IMR-90 (cell line): ENCODE data around the gene HDAC9. TPM values are rescaled to one million over a fixed set of nuclear protein-coding genes. Genes with fewer than 3 reads are reported as not detected.

Source experiments
- ATAC-seq: fragments of 200-7000 bp; cut with Tn5 transposase; 2 replicates; pipeline ENCODE4 v1.9.1; 2020; ENCODE audit warnings: low read depth, mild to moderate bottlenecking, moderate library complexity
- BruUV-seq: library from RNA; stranded (reverse); fragments of 400-500 nt; replicated peaks from 2 replicates; lab custom pipeline; 2021; lab: Mats Ljungman, UMichigan
- CTCF ChIA-PET: fragments of 300-600 bp; formaldehyde crosslinking; extraction: SDS; loops from one replicate; lab custom pipeline; 2021; ENCODE audit warnings: antibody characterized with exemption; lab: Yijun Ruan, JAX
- POLR2A ChIA-PET: fragments of 300-600 bp; sonication (Branson Sonifier 250); formaldehyde crosslinking; loops from one replicate; lab custom pipeline; 2022; ENCODE audit warnings: antibody characterized with exemption; ENCODE audit not compliant: unreplicated experiment; lab: Charles Lee
- DNase-seq: peaks from one replicate; pipeline ENCODE4 v3.0.0; 2013
- H2AFZ ChIP-seq: replicated peaks from 2 replicates; pipeline ENCODE3; 2013; ENCODE audit warnings: low read length, mild to moderate bottlenecking; ENCODE audit not compliant: poor library complexity
- H2AK5ac ChIP-seq: 2 replicates; pipeline ENCODE4 v1.6.1; 2013; ENCODE audit warnings: low read depth, low read length, inconsistent platforms
- H2AK9ac ChIP-seq: replicated peaks from 2 replicates; pipeline ENCODE3; 2013; ENCODE audit warnings: mild to moderate bottlenecking, low read depth, low read length, moderate library complexity; ENCODE audit not compliant: poor library complexity
- H2BK120ac ChIP-seq: 2 replicates; pipeline ENCODE4 v1.6.1; 2013; ENCODE audit warnings: low read depth, low read length, inconsistent platforms
- H2BK15ac ChIP-seq: 3 replicates; pipeline ENCODE4 v1.6.1; 2013; ENCODE audit warnings: low read depth, low read length, inconsistent platforms
- H2BK20ac ChIP-seq: 2 replicates; pipeline ENCODE4 v1.6.1; 2013; ENCODE audit warnings: low read depth, mild to moderate bottlenecking, inconsistent platforms, low read length, moderate library complexity
- H2BK5ac ChIP-seq: 2 replicates; pipeline ENCODE4 v1.6.1; 2013; ENCODE audit warnings: mild to moderate bottlenecking, low read depth, low read length, inconsistent platforms; ENCODE audit not compliant: poor library complexity, severe bottlenecking
- H3K14ac ChIP-seq: replicated peaks from 2 replicates; pipeline ENCODE4 v1.6.1; 2013; ENCODE audit warnings: low read depth, low read length, inconsistent platforms
- H3K18ac ChIP-seq: 2 replicates; pipeline ENCODE4 v1.6.1; 2013; ENCODE audit warnings: low read depth, low read length, control low read depth
- H3K23ac ChIP-seq: 2 replicates; pipeline ENCODE4 v1.6.1; 2013; ENCODE audit warnings: low read depth, low read length, inconsistent platforms
- H3K27ac ChIP-seq: 2 replicates; pipeline ENCODE4 v1.5.1; 2013; ENCODE audit warnings: mild to moderate bottlenecking, control low read depth, low read length; ENCODE audit not compliant: insufficient read depth
- H3K27me3 ChIP-seq: 2 replicates; pipeline ENCODE4 v1.6.1; 2013; ENCODE audit warnings: low read length; ENCODE audit not compliant: control insufficient read depth, insufficient read depth
- H3K36me3 ChIP-seq: 2 replicates; pipeline ENCODE4 v1.6.1; 2013; ENCODE audit warnings: low read length, mixed read lengths; ENCODE audit not compliant: control insufficient read depth, insufficient read depth
- H3K4ac ChIP-seq: 2 replicates; pipeline ENCODE4 v1.6.1; 2013; ENCODE audit warnings: low read depth, low read length, inconsistent platforms
- H3K4me1 ChIP-seq: 2 replicates; pipeline ENCODE4 v1.6.1; 2013; ENCODE audit warnings: low read length, mixed read lengths; ENCODE audit not compliant: control insufficient read depth, insufficient read depth
- H3K4me2 ChIP-seq: 2 replicates; pipeline ENCODE4 v1.6.1; 2013; ENCODE audit warnings: low read depth, mild to moderate bottlenecking, control low read depth, low read length, moderate library complexity
- H3K4me3 ChIP-seq: 2 replicates; pipeline ENCODE4 v1.5.1; 2013; ENCODE audit warnings: low read depth, mild to moderate bottlenecking, control low read depth, low read length, moderate library complexity; ENCODE audit not compliant: insufficient read depth
- H3K56ac ChIP-seq: 2 replicates; pipeline ENCODE4 v1.6.1; 2013; ENCODE audit warnings: low read length, inconsistent platforms; ENCODE audit not compliant: insufficient read depth; ENCODE audit errors: extremely low read depth
- H3K79me1 ChIP-seq, 2 experiments: 2 replicates each; pipeline ENCODE4 v1.6.1; 2013; ENCODE audit warnings: low read length in 2 of 2, inconsistent platforms in 1 of 2, low read depth in 1 of 2
- H3K9ac ChIP-seq: 2 replicates; pipeline ENCODE4 v1.6.1; 2013; ENCODE audit warnings: low read depth, low read length, control low read depth
- H3K9me1 ChIP-seq: 2 replicates; pipeline ENCODE4 v1.6.1; 2013; ENCODE audit warnings: low read length, inconsistent platforms; ENCODE audit not compliant: insufficient read depth
- H3K9me3 ChIP-seq: 2 replicates; pipeline ENCODE4 v1.6.1; 2013; ENCODE audit warnings: low read length; ENCODE audit not compliant: control insufficient read depth, insufficient read depth
- H4K20me1 ChIP-seq: 2 replicates; pipeline ENCODE4 v1.6.1; 2013; ENCODE audit warnings: low read length, inconsistent platforms; ENCODE audit not compliant: insufficient read depth
- H4K5ac ChIP-seq: 2 replicates; pipeline ENCODE4 v1.6.1; 2013; ENCODE audit warnings: mild to moderate bottlenecking, low read depth, low read length, control low read depth
- H4K8ac ChIP-seq, 2 experiments: 2 replicates each; pipeline ENCODE4 v1.6.1; 2013; ENCODE audit warnings: low read depth in 2 of 2, low read length in 2 of 2, control low read depth in 1 of 2, inconsistent platforms in 1 of 2
- H4K91ac ChIP-seq: 2 replicates; pipeline ENCODE4 v1.6.1; 2013; ENCODE audit warnings: low read depth, low read length, inconsistent platforms; ENCODE audit not compliant: insufficient read depth
- BHLHE40 ChIP-seq: fragments of 150-350 bp; IDR thresholded peaks from 2 replicates; pipeline ENCODE4 v1.6.1; 2016; ENCODE audit warnings: mild to moderate bottlenecking, low read depth, low read length
- CHD1 ChIP-seq: IDR thresholded peaks from 2 replicates; pipeline ENCODE4 v1.6.1; 2012; ENCODE audit warnings: low read depth, low read length, improper control_type of control experiment
- ELK1 ChIP-seq: fragments of 150-350 bp; IDR thresholded peaks from 2 replicates; pipeline ENCODE4 v1.6.1; 2016; ENCODE audit warnings: low read depth, mild to moderate bottlenecking, low read length, moderate library complexity, borderline replicate concordance
- MAFK ChIP-seq: IDR thresholded peaks from 2 replicates; pipeline ENCODE4 v1.6.1; 2012; ENCODE audit warnings: low read depth, low read length, improper control_type of control experiment
- WGBS, 2 experiments: methylation state at CpG; one replicate each; pipeline versions ENCODE4 v1.1.5 to v1.1.7; 2013; ENCODE audit warnings: missing lambda C conversion rate in 2 of 2; ENCODE audit not compliant: insufficient read length in 1 of 2; ENCODE audit errors: extremely low coverage in 2 of 2; 5-methylcytosine and 5-hydroxymethylcytosine counted together
- dilution Hi-C: fragments of 300-500 bp; cut with HindIII; formaldehyde crosslinking; loops from one replicate; pipeline ENCODE4 v1.14.3; 2018; ENCODE audit warnings: low sequenced_read_pairs; ENCODE audit not compliant: unreplicated experiment
- in situ Hi-C: fragments of 300-500 bp; cut with MboI; formaldehyde crosslinking; loops from 3 replicates; pipeline ENCODE4 v1.14.3; 2019; ENCODE audit warnings: low sequenced_read_pairs, inconsistent platforms, mixed read lengths
- intact Hi-C: fragments of 100-400 bp; cut with micrococcal nuclease; formaldehyde crosslinking; loops from 2 replicates; pipeline ENCODE4 v1.10.0; 2022
- polyA plus RNA-seq, 3 experiments: library from polyadenylated mRNA; depleted of rRNA; stranded (reverse); fragments of >200 nt; gene quantifications; 2 replicates each; pipeline ENCODE4 v1.2.3, GENCODE V29; 2012; ENCODE audit warnings: low replicate concordance in 1 of 3
- total RNA-seq: library from RNA; depleted of rRNA; stranded (reverse); fragments of >200 nt; gene quantifications from 2 replicates; pipeline ENCODE4 v1.2.3, GENCODE V29; 2012

HDAC9 gene
- total and polyA plus RNA-seq, 2 of the 4 experiments (the other 2 are of a cell fraction): 4.3 to 24.7 TPM

GRCh38 chr7:18675579-18675978 lies 180.0 kb downstream of the HDAC9 start:
- dilution Hi-C loops: no loop called here
- intact Hi-C loops: no loop called here
- Histone ChIP-seq H2AFZ (no peak overlapping the region), H3K18ac (no peak overlapping the region), H4K5ac (no peak overlapping the region), H3K79me1 (no peaks in the 10 kb centered on the region; a peak in 1 of 4 replicates), H4K91ac (no peak overlapping the region), H3K9ac (no peak overlapping the region), H3K4ac (no peak overlapping the region), H3K4me1 (no peaks in the 10 kb centered on the region), H4K8ac (no peak overlapping the region), H4K20me1 (no peaks in the 10 kb centered on the region), H3K36me3 (no peaks in the 10 kb centered on the region), H2AK5ac (no peak overlapping the region), H3K9me3 (no peaks in the 10 kb centered on the region), H3K9me1 (no peaks in the 10 kb centered on the region), H2AK9ac (no peak overlapping the region), H3K23ac (no peak overlapping the region), H3K4me3 (no peak overlapping the region), H3K56ac (no peak overlapping the region), H2BK15ac (no peak overlapping the region), H3K14ac (no peak overlapping the region), H2BK5ac (no peak overlapping the region), H2BK120ac (no peak overlapping the region), H3K27ac (no peak overlapping the region), H3K27me3 (no peaks in the 10 kb centered on the region), H3K4me2 (no peak overlapping the region), H2BK20ac (no peak overlapping the region)
- ChIA-PET POLR2A (no interaction called here), CTCF (no interaction called here)
- in situ Hi-C loops: loop anchor here (25.0 kb wide), 1 partner anchor 762 kb away; no protein-coding TSS in a partner anchor
- BruUV-seq: no TSS peak
- no peak for ATAC-seq
- WGBS, 2 experiments: no CpG with 5 or more reads among the region's 2 CpGs
- no peak for DNase-seq
- TF ChIP-seq CHD1: no peak
- no peak for TF ChIP-seq BHLHE40
- TF ChIP-seq ELK1: no peak
- no peak for TF ChIP-seq MAFK
